A549 treated with DMSO at 1 μM for 4 hours (cell line): ENCODE results near the gene QKI. TPM values are rescaled to one million over a fixed set of nuclear protein-coding genes. Genes with fewer than 3 reads are reported as not detected.

ENCODE experiments used
- total RNA-seq: library from RNA; stranded (reverse); fragments of 200-300 nt; extraction: Qiagen RNA extraction; gene quantifications from 5 replicates; pipeline ENCODE4 v1.2.3, GENCODE V29; 2022; ENCODE audit warnings: low read depth

The QKI gene
- total RNA-seq: 46.2 to 80.4 TPM (median 60.0 TPM) in 5 replicates

GRCh38 chr6:163414117-163414945 lies at the start of gene QKI:
TSS of gene QKI (plus strand) at chr6:163414718. CDS start at chr6:163415194, 476 bp downstream.

